ENCODE results near the gene PPAT.

DNA sequence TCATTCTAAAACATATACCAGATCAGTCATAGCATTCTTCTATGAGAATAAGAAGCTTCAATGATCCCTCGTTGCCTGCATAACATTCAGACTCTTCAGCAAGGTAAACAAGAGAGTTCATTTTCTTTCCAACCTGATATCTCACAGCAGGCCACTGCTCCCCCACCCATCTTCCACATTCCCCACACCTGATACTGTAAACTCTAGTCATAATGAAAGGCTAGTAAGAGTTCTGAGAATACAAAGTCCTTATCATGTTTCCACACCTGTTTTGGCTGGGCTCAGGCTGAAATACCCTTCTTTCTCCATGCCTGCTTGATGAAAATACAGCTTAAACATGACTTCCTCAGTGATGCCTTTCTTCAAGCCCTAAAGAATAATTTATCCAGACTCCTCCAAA, 45.9 kb downstream of the PPAT start:
- no peak for TF ChIP-seq POLR2A (IDR thresholded peaks at IDR 0.05)
- TF ChIP-seq, protein P1, sequence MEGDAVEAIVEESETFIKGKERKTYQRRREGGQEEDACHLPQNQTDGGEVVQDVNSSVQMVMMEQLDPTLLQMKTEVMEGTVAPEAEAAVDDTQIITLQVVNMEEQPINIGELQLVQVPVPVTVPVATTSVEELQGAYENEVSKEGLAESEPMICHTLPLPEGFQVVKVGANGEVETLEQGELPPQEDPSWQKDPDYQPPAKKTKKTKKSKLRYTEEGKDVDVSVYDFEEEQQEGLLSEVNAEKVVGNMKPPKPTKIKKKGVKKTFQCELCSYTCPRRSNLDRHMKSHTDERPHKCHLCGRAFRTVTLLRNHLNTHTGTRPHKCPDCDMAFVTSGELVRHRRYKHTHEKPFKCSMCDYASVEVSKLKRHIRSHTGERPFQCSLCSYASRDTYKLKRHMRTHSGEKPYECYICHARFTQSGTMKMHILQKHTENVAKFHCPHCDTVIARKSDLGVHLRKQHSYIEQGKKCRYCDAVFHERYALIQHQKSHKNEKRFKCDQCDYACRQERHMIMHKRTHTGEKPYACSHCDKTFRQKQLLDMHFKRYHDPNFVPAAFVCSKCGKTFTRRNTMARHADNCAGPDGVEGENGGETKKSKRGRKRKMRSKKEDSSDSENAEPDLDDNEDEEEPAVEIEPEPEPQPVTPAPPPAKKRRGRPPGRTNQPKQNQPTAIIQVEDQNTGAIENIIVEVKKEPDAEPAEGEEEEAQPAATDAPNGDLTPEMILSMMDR (IDR thresholded peaks at IDR 0.05): no peak
